GM23338 (cell line): ENCODE measurements around the gene LOXL1.

Experiments
- CREB1 ChIP-seq: fragments of 250-450 bp; sonication (Bioruptor Pico); IDR thresholded peaks from 2 replicates; pipeline ENCODE4 v1.5.0; 2020; ENCODE audit warnings: low read depth, mild to moderate bottlenecking, moderate library complexity
- CTCF ChIP-seq, 2 experiments: fragments of 200-600 bp in 1 of 2; sonication (generic) in 1 of 2; conservative IDR thresholded peaks; 2 replicates each; pipeline versions ENCODE4 v1.5.1 to v1.6.1; 2016 to 2017; ENCODE audit warnings: antibody characterized with exemption in 2 of 2, low read depth in 2 of 2, mild to moderate bottlenecking in 2 of 2, moderate library complexity in 1 of 2
- EZH2 ChIP-seq: fragments of 200-600 bp; sonication (generic); IDR thresholded peaks from one replicate; pipeline ENCODE4 v1.8.0; 2017; ENCODE audit warnings: antibody characterized with exemption, mild to moderate bottlenecking, low read depth; ENCODE audit not compliant: unreplicated experiment
- EZH2phosphoT487 ChIP-seq: fragments of 200-600 bp; sonication (generic); IDR thresholded peaks from one replicate; pipeline ENCODE4 v1.8.1; 2018; ENCODE audit warnings: antibody characterized with exemption; ENCODE audit not compliant: unreplicated experiment
- JUNB ChIP-seq: IDR thresholded peaks from one replicate; pipeline ENCODE4 v1.6.1; 2016; ENCODE audit warnings: antibody characterized with exemption; ENCODE audit not compliant: unreplicated experiment
- NANOG ChIP-seq: IDR thresholded peaks from 2 replicates; pipeline ENCODE4 v1.6.1; 2016; ENCODE audit warnings: antibody characterized with exemption, borderline replicate concordance
- POLR2AphosphoS5 ChIP-seq: IDR thresholded peaks from 2 replicates; pipeline ENCODE4 v1.6.1; 2016; ENCODE audit warnings: antibody characterized with exemption, low read depth
- STAT1 ChIP-seq: IDR thresholded peaks from one replicate; pipeline ENCODE4 v1.6.1; 2016; ENCODE audit warnings: antibody characterized with exemption; ENCODE audit not compliant: unreplicated experiment
- TF ChIP-seq, protein P1 (sequence below): IDR thresholded peaks from one replicate; pipeline ENCODE4 v1.6.1; 2018; ENCODE audit warnings: antibody characterized with exemption; ENCODE audit not compliant: unreplicated experiment
- TF ChIP-seq, protein P2 (sequence below): IDR thresholded peaks from 2 replicates; pipeline ENCODE4 v1.6.1; 2016; ENCODE audit warnings: antibody characterized with exemption

DNA sequence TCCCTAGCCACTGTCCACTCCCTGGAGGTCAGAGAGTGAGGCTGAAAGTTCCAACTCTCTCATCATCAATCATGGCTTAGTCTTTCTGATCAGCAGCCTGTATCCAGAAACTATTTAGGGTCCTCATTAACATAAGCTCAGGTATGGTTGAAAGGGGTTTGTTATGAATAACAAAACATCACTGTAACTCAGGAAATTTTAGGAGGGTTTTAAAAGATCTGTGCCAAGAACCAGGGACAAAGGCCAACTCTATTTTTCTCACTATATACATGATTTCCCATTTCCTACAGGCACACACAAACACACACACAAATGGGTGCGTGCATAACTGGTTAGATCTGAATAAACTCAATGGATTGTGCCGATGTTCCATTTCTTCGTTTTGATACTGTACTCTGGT is 42.2 kb downstream of the LOXL1 start:
- TF ChIP-seq CREB1 (CRISPR knock-in tag) (no peak), CTCF (conservative IDR thresholded peaks at IDR 0.05; ENCODE audit: low read depth in 2 of 2) (no peak), EZH2phosphoT487 (no peak), EZH2 (no peak), POLR2AphosphoS5 (no peak), NANOG (no peak), JUNB (no peak), STAT1 (no peak)
- TF ChIP-seq, protein P1, sequence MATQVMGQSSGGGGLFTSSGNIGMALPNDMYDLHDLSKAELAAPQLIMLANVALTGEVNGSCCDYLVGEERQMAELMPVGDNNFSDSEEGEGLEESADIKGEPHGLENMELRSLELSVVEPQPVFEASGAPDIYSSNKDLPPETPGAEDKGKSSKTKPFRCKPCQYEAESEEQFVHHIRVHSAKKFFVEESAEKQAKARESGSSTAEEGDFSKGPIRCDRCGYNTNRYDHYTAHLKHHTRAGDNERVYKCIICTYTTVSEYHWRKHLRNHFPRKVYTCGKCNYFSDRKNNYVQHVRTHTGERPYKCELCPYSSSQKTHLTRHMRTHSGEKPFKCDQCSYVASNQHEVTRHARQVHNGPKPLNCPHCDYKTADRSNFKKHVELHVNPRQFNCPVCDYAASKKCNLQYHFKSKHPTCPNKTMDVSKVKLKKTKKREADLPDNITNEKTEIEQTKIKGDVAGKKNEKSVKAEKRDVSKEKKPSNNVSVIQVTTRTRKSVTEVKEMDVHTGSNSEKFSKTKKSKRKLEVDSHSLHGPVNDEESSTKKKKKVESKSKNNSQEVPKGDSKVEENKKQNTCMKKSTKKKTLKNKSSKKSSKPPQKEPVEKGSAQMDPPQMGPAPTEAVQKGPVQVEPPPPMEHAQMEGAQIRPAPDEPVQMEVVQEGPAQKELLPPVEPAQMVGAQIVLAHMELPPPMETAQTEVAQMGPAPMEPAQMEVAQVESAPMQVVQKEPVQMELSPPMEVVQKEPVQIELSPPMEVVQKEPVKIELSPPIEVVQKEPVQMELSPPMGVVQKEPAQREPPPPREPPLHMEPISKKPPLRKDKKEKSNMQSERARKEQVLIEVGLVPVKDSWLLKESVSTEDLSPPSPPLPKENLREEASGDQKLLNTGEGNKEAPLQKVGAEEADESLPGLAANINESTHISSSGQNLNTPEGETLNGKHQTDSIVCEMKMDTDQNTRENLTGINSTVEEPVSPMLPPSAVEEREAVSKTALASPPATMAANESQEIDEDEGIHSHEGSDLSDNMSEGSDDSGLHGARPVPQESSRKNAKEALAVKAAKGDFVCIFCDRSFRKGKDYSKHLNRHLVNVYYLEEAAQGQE: no peak
- TF ChIP-seq, protein P2, sequence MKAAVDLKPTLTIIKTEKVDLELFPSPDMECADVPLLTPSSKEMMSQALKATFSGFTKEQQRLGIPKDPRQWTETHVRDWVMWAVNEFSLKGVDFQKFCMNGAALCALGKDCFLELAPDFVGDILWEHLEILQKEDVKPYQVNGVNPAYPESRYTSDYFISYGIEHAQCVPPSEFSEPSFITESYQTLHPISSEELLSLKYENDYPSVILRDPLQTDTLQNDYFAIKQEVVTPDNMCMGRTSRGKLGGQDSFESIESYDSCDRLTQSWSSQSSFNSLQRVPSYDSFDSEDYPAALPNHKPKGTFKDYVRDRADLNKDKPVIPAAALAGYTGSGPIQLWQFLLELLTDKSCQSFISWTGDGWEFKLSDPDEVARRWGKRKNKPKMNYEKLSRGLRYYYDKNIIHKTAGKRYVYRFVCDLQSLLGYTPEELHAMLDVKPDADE: no peak
